Ascending aorta (tissue), 2 donors: ENCODE data around the gene L3MBTL2. TPM values are rescaled to one million over a fixed set of nuclear protein-coding genes. Genes with fewer than 3 reads are reported as not detected.
"Not testable (repeated sequence)": the region's sequence is repeated elsewhere in the genome, so short reads cannot be mapped to it uniquely, and the experiment has no call there.

ENCODE experiments used
- DNase-seq, 2 donors: peaks; one replicate each; pipeline ENCODE4 v3.0.0-alpha.2; 2019; ENCODE audit warnings: low spot score in 2 of 2
- H3K27ac ChIP-seq, 2 donors: fragments of 200-600 bp; sonication (generic); one replicate each; pipeline ENCODE4 v1.5.1; 2016 to 2017; ENCODE audit warnings: mild to moderate bottlenecking in 1 of 2
- H3K27me3 ChIP-seq: fragments of 200-600 bp; sonication (generic); one replicate; pipeline ENCODE4 v1.5.1; 2017
- H3K36me3 ChIP-seq, 2 donors: fragments of 200-600 bp; sonication (generic); one replicate each; pipeline ENCODE4 v1.5.1; 2016
- H3K4me1 ChIP-seq, 2 donors: fragments of 200-600 bp; sonication (generic); one replicate each; pipeline ENCODE4 v1.5.1; 2016 to 2017; ENCODE audit warnings: mild to moderate bottlenecking in 1 of 2
- H3K4me3 ChIP-seq, 2 donors: fragments of 200-600 bp; sonication (generic); one replicate each; pipeline ENCODE4 v1.5.1; 2016 to 2017; ENCODE audit warnings: mild to moderate bottlenecking in 1 of 2
- H3K9me3 ChIP-seq, 2 donors: fragments of 200-600 bp; sonication (generic); one replicate each; pipeline ENCODE4 v1.5.1; 2016
- CTCF ChIP-seq, 3 experiments: fragments of 200-600 bp in 2 of 3; fragments of 450-650 bp in 1 of 3; sonication (generic) in 2 of 3; IDR thresholded peaks; one replicate each; pipeline ENCODE4 v1.5.1; 2016 to 2019; ENCODE audit warnings: antibody characterized with exemption in 3 of 3, mild to moderate bottlenecking in 1 of 3, moderate library complexity in 1 of 3
- intact Hi-C: fragments of 100-400 bp; cut with DNase I; formaldehyde crosslinking; loops from one replicate; pipeline ENCODE4 v1.15.1; 2023
- total RNA-seq: library from RNA; depleted of rRNA; stranded (reverse); fragments of >200 nt; gene quantifications from one replicate; pipeline ENCODE4 v1.1.0, GENCODE V29; 2016

Gene L3MBTL2
- total RNA-seq, 1 donor from 2014 or later = 33.3 TPM

GRCh38 chr22:41250127-41250526 lies 45.0 kb downstream of the L3MBTL2 start:
- Histone ChIP-seq H3K36me3 (peaks cover 75 to 93% of the 10 kb centered on the region in 2 donors), H3K4me1 (no peaks in the 10 kb centered on the region), H3K9me3 (no peaks in the 10 kb centered on the region), H3K4me3 (no peak overlapping the region), H3K27ac (no peak overlapping the region), H3K27me3 (no peaks in the 10 kb centered on the region)
- no peak for TF ChIP-seq CTCF (IDR thresholded peaks at IDR 0.05)
- intact Hi-C loops = no loop called here
- DNase-seq = no peak

GRCh38 chr22:41252365-41252764 lies 47.3 kb downstream of the L3MBTL2 start:
- intact Hi-C loops = no loop called here
- no peak for TF ChIP-seq CTCF (IDR thresholded peaks at IDR 0.05)
- Histone ChIP-seq H3K9me3 (no peaks in the 10 kb centered on the region), H3K4me1 (no peaks in the 10 kb centered on the region), H3K27ac (no peak overlapping the region), H3K4me3 (no peak overlapping the region), H3K27me3 (no peaks in the 10 kb centered on the region), H3K36me3 (peaks cover 71 to 96% of the 10 kb centered on the region in 2 donors)
- no peak for DNase-seq

GRCh38 chr22:41254230-41254629 lies 49.1 kb downstream of the L3MBTL2 start:
- Histone ChIP-seq H3K9me3 (no peaks in the 10 kb centered on the region), H3K27me3 (no peaks in the 10 kb centered on the region), H3K4me3 (no peak overlapping the region), H3K27ac (no peak overlapping the region), H3K36me3 (peaks cover 62 to 96% of the 10 kb centered on the region in 2 donors), H3K4me1 (no peaks in the 10 kb centered on the region)
- no peak for TF ChIP-seq CTCF (IDR thresholded peaks at IDR 0.05)
- no peak for DNase-seq
- intact Hi-C loops = no loop called here

- Histone ChIP-seq H3K9me3 (no peaks in the 10 kb centered on the region), H3K4me3 (no peak overlapping the region), H3K27me3 (no peaks in the 10 kb centered on the region), H3K4me1 (no peaks in the 10 kb centered on the region), H3K27ac (no peak overlapping the region), H3K36me3 (peaks cover 55 to 96% of the 10 kb centered on the region in 2 donors)
- intact Hi-C loops = no loop called here
- DNase-seq = no peak
- no peak for TF ChIP-seq CTCF (IDR thresholded peaks at IDR 0.05)
Measured at GRCh38 chr22:41256254-41257253, 51.4 kb downstream of the L3MBTL2 start.

GRCh38 chr22:41257696-41258095 lies 52.6 kb downstream of the L3MBTL2 start:
- no peak for DNase-seq
- Histone ChIP-seq H3K27me3 (no peaks in the 10 kb centered on the region), H3K27ac (no peak overlapping the region), H3K9me3 (no peaks in the 10 kb centered on the region), H3K36me3 (peaks cover 53 to 96% of the 10 kb centered on the region in 2 donors), H3K4me1 (no peaks in the 10 kb centered on the region), H3K4me3 (no peak overlapping the region)
- TF ChIP-seq CTCF (IDR thresholded peaks at IDR 0.05) = no peak
- intact Hi-C loops = no loop called here

GRCh38 chr22:41259756-41260155 lies 54.6 kb downstream of the L3MBTL2 start:
- H3K4me3 ChIP-seq, H3K9me3 ChIP-seq, H3K27me3 ChIP-seq, H3K4me1 ChIP-seq, H3K27ac ChIP-seq, DNase-seq, intact Hi-C loops: not testable (repeated sequence)
- H3K36me3 ChIP-seq = peaks cover 60 to 98% of the 10 kb centered on the region in 2 donors
